GM21786 (cell line): ENCODE measurements around the gene NEUROG2.
A peak's percentile ranks its signal among the peaks of the same experiment; 100 is the strongest.

Source experiments
- ATAC-seq: cut with Tn5 transposase; IDR thresholded peaks from one replicate; pipeline ENCODE4 v1.9.1; 2021; ENCODE audit not compliant: unreplicated experiment

NEUROG2 gene

GRCh38 chr4:112521123-112522023 lies 5.4 kb upstream of the NEUROG2 start:
- ATAC-seq = no peak

- ATAC-seq = no peak
Observed at GRCh38 chr4:112520598-112521122, 4.7 kb upstream of the NEUROG2 start.

DNA sequence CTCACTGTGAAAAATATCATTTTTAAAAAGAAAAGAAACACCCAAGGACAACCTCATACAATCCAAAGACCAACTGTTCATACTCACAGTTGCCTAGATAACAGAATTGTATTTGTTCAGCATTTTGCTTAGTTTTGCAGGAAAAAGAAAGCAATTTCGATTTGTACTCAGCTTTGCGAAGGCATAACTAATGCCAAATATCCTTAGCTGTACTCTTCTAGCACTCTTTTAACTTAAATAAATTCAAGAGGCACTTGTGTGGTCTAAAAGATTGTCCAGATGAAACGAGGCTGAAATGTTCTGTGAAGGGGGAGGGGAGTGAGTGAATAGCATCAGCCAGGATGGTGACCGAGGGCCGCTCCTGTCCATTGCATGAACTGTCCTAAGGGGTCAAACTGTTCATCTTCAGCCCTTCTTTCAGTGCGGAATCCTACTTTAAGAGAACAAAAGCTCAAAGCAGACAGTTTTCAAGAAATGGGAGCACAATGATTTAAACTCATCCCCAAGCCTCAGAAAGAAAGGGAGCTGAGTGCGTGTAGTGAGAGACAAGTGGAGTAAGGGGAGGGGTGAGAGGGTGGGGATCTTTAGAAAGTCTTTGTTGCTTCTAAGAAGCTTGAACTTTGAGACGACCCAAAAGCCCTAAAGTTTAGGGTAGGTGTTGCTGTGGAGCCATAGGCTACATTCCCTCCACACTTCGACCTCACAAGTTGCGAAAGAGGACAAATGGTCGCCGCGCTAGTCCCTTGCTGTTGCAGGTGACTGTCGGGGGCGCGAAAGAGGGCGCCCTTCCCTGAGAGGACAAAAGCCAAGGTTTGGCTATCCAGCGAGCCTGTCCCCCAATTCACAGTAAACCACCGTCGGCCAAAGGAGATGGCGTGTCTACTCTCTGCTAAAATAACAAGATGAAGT lies 4.0 kb upstream of the NEUROG2 start:
- ATAC-seq = no peak

DNA sequence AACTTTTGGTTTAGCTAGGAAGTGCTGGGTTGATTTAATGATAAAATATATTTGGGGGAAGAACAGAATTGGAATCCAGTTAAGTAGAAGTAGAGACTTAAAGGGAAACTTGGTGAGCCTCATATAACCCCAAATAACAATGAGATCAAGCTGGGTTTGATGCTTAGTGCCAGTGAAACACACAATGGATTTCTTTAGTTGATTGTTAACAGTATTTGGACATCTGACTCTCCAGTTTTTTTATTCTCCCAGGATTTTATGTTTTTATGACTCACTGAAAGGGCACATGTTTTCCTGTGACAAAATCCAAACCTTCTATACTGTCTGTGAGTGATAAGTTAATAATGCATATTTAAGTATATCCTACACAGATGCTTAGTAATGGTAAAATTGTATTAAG lies 2.7 kb upstream of the NEUROG2 start:
- no peak for ATAC-seq

- no peak for ATAC-seq
Observed at GRCh38 chr4:112517911-112518310, 1.9 kb upstream of the NEUROG2 start.

GRCh38 chr4:112517067-112517634 lies 1.2 kb upstream of the NEUROG2 start:
- peak; percentile 34 for ATAC-seq

GRCh38 chr4:112516471-112517066 lies 589 bp upstream of the NEUROG2 start:
- ATAC-seq = peak; percentile 24

GRCh38 chr4:112515198-112516065 lies 548 bp downstream of the NEUROG2 start:
- peak; percentile 26 for ATAC-seq

- peak; percentile 16 for ATAC-seq
Observed at GRCh38 chr4:112514647-112515197, 1.3 kb downstream of the NEUROG2 start.

GRCh38 chr4:112513971-112514646 lies 1.9 kb downstream of the NEUROG2 start:
- ATAC-seq = peak; percentile 16

DNA sequence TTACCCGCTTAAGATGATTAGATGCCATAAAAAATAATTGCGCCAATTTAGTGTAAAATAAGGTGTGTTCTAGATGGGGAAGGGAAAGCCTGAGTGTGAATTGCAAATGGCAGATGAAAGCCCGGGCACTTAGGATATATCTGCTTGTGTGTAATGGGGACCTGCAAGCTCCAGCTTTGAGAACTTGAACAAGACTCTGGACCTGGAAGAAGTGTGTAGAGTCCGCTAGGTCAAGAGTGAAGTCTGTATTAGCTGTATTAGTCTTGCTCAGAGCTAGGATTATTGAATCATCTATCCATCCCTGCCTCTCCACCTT lies 4.2 kb downstream of the NEUROG2 start:
- no peak for ATAC-seq

- no peak for ATAC-seq
Observed at GRCh38 chr4:112511093-112511802, 4.7 kb downstream of the NEUROG2 start.

DNA sequence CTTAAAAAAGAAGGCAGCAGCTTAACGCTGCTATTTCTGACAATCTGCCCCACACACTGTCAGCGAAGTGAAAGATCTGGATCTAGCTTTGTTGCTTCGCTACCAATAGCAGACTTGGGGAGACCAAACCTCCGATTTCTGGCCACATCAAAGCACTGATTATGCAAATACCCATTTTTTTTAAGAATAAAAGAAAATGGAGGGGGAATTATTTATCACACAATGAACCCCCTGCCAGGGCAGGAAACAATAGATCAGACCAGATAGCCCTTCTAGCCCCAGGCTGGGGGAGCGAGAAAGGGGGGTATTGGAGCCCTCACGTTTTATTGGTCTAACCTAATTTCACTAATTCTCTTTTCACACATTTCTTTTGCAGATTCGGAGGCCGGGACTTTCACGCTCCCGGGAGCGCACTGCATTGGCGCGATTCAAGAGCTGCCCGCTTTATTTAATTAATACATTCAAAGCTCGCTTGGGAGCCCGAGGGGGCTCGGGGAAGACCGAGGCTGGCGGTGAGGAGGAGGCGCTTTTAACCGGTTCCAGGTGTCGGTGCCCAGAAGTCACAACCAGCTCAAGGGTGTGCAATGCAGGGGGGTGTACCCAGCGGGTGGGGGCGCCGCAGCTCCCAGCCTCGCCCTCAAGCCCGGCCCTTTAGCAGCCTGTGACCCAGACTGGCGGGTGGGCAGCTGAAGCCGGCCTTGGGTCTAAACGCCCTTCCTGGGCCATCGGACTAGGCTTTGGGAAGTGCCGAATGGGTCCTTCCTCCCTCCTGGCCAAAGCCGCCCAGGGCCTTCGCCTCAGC lies 5.5 kb downstream of the NEUROG2 start:
- no peak for ATAC-seq

- no peak for ATAC-seq
Observed at GRCh38 chr4:112509243-112510141, 6.5 kb downstream of the NEUROG2 start.

DNA sequence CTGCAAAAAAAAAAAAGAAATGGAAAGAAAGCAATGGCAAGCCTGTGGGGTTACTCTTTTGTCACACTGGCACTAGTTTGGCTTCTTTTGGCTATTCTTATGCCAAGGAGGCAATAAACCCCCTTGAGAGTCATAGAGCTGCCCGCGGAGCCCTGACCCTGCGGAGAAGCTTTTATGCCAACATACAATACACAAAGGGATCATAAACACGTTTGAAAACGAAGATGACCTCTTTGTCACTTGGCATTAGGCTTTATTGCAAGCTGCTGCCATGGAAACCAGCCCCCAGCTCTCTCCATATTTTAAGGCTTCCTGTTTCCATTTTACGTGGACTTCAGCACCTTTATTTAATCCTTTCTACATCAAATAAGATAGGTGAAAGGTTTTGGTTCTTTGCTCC lies 7.6 kb downstream of the NEUROG2 start:
- no peak for ATAC-seq

DNA sequence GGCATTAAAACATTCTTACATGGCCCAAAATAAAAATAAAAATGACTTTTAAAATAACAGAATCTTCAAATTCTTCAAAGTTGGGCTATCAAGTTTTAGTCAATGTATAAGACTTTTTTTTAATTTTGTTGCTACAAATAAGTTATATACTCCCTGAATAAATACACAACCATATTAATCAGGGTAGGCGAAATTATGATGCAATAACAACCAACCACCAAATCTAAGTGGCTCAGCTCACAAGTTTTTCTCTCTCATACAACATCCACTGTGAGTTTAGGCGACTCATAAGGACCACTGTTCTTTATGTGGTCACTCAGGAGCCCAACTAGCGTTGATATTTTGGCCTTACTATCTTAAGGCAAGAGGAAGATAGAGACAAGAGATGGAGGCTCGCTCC lies 11.2 kb downstream of the NEUROG2 start:
- ATAC-seq = no peak

DNA sequence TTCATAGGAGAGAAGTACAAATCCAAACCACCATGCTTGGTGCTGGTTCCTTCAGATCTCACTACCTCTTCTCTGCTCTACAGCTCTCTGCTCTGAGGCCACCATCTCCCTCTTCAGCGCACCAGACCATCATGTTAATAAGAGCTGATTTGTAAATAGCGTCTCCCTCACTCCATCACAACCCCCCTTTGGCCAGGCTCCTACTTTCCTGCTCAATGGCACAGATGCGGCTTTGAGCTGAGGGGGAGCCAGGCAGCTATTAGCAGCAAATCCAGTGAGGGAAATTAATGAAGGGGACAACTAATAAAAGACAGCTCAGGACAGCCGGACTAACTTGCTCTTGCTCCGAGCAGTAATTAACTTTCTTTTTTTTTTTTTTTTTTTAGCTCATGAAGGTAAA lies 13.1 kb downstream of the NEUROG2 start:
- ATAC-seq = no peak
